ENCODE results near the gene OPCML. TPM values are rescaled to one million over a fixed set of nuclear protein-coding genes. Genes with fewer than 3 reads are reported as not detected.

OPCML gene
- total RNA-seq, 5 donors from 2014 or later (not counting 1 experiment from before 2014, with no cell fraction given) = not detected

DNA sequence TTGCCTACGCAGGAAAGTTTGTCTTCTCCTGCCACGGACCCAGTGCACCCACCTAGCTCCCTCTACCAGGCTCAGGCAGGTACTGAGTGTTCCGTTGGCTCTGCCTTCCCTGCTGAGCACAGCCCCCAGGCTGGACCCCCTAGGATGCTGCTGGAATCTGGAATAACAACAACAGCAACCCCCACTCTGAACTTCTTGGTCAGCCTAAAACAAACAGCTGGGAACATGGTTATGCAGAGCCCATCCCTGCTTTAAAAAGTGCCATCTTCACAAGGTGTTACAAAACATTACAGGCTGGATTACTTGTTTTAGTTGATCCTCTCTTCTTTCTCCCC, 1.8 kb downstream of the OPCML start:
- Mint-ChIP-seq H3K9me3 (peaks cover 0 to 5% (median 0%) of the 10 kb centered on the region in 3 donors), H3K36me3 (no peaks in the 10 kb centered on the region), H3K27ac (no peak overlapping the region), H3K4me3 (no peak overlapping the region), H3K27me3 (peaks cover 45 to 56% of the 10 kb centered on the region in 2 donors), H3K4me1 (no peaks in the 10 kb centered on the region)
- ATAC-seq (replicated peaks in 1 of 4) = no peak
- Histone ChIP-seq H3K9me3 (no peaks in the 10 kb centered on the region), H3K27ac (ENCODE audit: low read length) (no peak overlapping the region), H3K4me1 (ENCODE audit: control insufficient read depth in 1 of 2, extremely low read depth in 1 of 2, insufficient read depth in 2 of 2, low read length in 2 of 2) (no peaks in the 10 kb centered on the region), H3K4me3 (ENCODE audit: control insufficient read depth in 1 of 2, extremely low read depth in 1 of 2, low read length in 1 of 2) (no peak overlapping the region), H3K36me3 (ENCODE audit: control insufficient read depth in 2 of 2, extremely low read depth in 1 of 2, insufficient read depth in 1 of 2, low read length in 1 of 2) (no peaks in the 10 kb centered on the region), H3K27me3 (replicated peaks in 1 of 2; ENCODE audit: control insufficient read depth in 2 of 2, extremely low read depth in 1 of 2, insufficient read depth in 2 of 2, low read length in 1 of 2) (peaks cover 13 to 44% of the 10 kb centered on the region in 2 experiments)
- 18% methylated on average over 2 of the region's 3 CpGs for WGBS (ENCODE audit: insufficient coverage)
- POLR2A ChIA-PET = no interaction called here
- CTCF ChIA-PET = interaction anchor here in 1 of 2 donors (0.9 kb wide), 1 partner anchor 29 kb away, joined by 4 read pairs; no protein-coding TSS in a partner anchor
- DNase-seq = no peak

DNA sequence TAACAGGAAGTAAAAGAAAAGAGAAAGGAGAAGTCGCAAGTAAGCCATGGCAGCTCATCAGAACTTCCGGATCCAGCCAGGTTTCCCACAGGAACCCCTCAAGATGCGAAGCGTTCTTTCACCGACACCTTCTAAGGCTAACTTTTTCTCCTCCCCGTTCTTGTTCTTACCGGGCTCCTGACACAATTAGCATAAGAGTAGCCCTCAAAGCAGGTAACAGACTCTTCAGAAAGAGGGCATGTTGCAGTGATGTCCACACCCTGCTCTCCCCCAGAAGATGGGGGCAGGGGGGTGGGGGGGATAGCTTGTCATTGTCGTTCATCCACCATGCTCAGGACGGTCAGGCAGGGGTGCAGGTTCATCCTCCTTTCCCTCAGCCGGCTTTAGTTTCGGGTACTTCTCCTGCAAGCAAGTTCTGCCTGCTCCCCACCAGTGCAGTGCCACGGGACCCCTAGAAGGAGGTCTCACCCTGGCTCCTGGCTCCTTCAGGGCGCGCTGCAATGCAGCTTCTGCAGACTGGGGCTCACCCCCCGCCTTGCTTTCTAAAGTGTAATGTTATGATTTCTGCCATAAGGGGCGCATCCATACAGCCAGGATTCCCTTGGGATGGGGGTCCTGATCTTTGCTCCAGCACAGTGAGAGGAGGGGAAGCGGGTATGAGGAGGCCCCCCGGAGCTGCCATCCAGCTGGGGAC, 2.3 kb downstream of the OPCML start:
- Histone ChIP-seq H3K36me3 (ENCODE audit: control insufficient read depth in 2 of 2, extremely low read depth in 1 of 2, insufficient read depth in 1 of 2, low read length in 1 of 2) (no peaks in the 10 kb centered on the region), H3K27ac (ENCODE audit: low read length) (no peak overlapping the region), H3K4me3 (ENCODE audit: control insufficient read depth in 1 of 2, extremely low read depth in 1 of 2, low read length in 1 of 2) (no peak overlapping the region), H3K27me3 (replicated peaks in 1 of 2; ENCODE audit: control insufficient read depth in 2 of 2, extremely low read depth in 1 of 2, insufficient read depth in 2 of 2, low read length in 1 of 2) (peaks cover 13 to 44% of the 10 kb centered on the region in 2 experiments), H3K9me3 (no peaks in the 10 kb centered on the region), H3K4me1 (ENCODE audit: control insufficient read depth in 1 of 2, extremely low read depth in 1 of 2, insufficient read depth in 2 of 2, low read length in 2 of 2) (no peaks in the 10 kb centered on the region)
- POLR2A ChIA-PET = no interaction called here
- no peak overlapping the region for H3K4me3 Mint-ChIP-seq
- peaks cover 0 to 5% (median 0%) of the 10 kb centered on the region in 3 donors for H3K9me3 Mint-ChIP-seq
- H3K4me1 Mint-ChIP-seq = no peaks in the 10 kb centered on the region
- no peak for DNase-seq
- ATAC-seq (replicated peaks in 1 of 4) = no peak
- peaks cover 45 to 56% of the 10 kb centered on the region in 2 donors for H3K27me3 Mint-ChIP-seq
- H3K27ac Mint-ChIP-seq = no peak overlapping the region
- H3K36me3 Mint-ChIP-seq = no peaks in the 10 kb centered on the region
- WGBS (ENCODE audit: insufficient coverage) = 19% methylated on average over 13 of the region's 18 CpGs
- CTCF ChIA-PET = no interaction called here

DNA sequence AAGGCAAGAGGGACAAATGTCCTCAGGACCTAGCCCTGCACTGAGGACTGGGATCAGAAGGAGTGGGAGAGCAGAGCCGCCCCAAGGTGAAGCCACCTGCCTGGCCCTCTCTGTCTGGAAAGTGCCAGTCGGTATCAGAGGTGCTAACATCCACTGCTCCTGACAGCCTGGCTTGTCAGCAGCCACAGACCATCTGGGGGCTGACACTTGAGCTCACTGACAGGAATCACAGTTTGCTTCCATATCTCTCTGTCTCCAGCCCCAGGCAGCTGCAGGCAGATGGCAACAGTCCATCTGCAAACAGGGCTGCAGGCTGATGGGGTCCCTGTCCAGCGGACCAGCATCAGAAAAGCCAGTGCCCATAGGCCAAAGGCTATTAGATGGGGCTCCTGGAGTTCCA, 5.5 kb downstream of the OPCML start:
- H3K4me3 Mint-ChIP-seq = no peak overlapping the region

DNA sequence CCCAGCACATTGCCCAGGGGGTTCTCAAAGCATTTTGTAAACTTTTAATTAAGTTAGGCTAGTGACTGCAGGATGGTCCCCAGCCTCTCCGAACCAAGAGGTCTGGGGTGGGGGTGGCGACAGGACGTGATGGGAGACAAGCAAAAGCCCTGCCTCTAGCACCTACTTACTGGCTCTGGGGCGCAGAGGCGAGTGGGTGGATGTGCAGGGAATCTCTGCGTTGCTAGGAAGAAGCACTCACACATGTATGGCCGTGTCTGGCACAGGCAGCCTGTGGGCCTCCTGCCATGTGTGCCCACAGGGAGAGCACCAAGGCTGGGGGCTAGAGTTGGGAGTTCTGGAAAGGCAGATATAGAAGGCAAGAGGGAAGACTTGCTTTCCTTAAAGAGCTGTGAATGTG, 6.3 kb downstream of the OPCML start:
- no peak overlapping the region for H3K4me3 ChIP-seq (ENCODE audit: control insufficient read depth in 1 of 2, extremely low read depth in 1 of 2, low read length in 1 of 2)
- H3K36me3 ChIP-seq (ENCODE audit: control insufficient read depth in 2 of 2, extremely low read depth in 1 of 2, insufficient read depth in 1 of 2, low read length in 1 of 2) = no peaks in the 10 kb centered on the region
- 78% methylated on average over 2 of the region's 7 CpGs for WGBS (ENCODE audit: insufficient coverage)
- ChIA-PET POLR2A (no interaction called here), CTCF (no interaction called here)
- no peaks in the 10 kb centered on the region for H3K4me1 ChIP-seq (ENCODE audit: control insufficient read depth in 1 of 2, extremely low read depth in 1 of 2, insufficient read depth in 2 of 2, low read length in 2 of 2)
- no peak overlapping the region for H3K27ac Mint-ChIP-seq
- no peak overlapping the region for H3K4me3 Mint-ChIP-seq
- H3K9me3 ChIP-seq = no peaks in the 10 kb centered on the region
- H3K27ac ChIP-seq (ENCODE audit: low read length) = no peak overlapping the region
- ATAC-seq (replicated peaks in 1 of 4) = no peak
- H3K36me3 Mint-ChIP-seq = no peaks in the 10 kb centered on the region
- H3K27me3 Mint-ChIP-seq = peaks cover 18 to 26% of the 10 kb centered on the region in 2 donors
- DNase-seq = no peak
- H3K9me3 Mint-ChIP-seq = peaks cover 0 to 5% (median 0%) of the 10 kb centered on the region in 3 donors
- peaks cover 2 to 26% of the 10 kb centered on the region in 2 experiments for H3K27me3 ChIP-seq (replicated peaks in 1 of 2; ENCODE audit: control insufficient read depth in 2 of 2, extremely low read depth in 1 of 2, insufficient read depth in 2 of 2, low read length in 1 of 2)
- no peaks in the 10 kb centered on the region for H3K4me1 Mint-ChIP-seq

More for the DNA sequence above, 5.5 kb downstream of the OPCML start:
- Histone ChIP-seq H3K4me3 (ENCODE audit: control insufficient read depth in 1 of 2, extremely low read depth in 1 of 2, low read length in 1 of 2) (no peak overlapping the region), H3K4me1 (ENCODE audit: control insufficient read depth in 1 of 2, extremely low read depth in 1 of 2, insufficient read depth in 2 of 2, low read length in 2 of 2) (no peaks in the 10 kb centered on the region), H3K27ac (ENCODE audit: low read length) (no peak overlapping the region), H3K36me3 (ENCODE audit: control insufficient read depth in 2 of 2, extremely low read depth in 1 of 2, insufficient read depth in 1 of 2, low read length in 1 of 2) (no peaks in the 10 kb centered on the region), H3K9me3 (no peaks in the 10 kb centered on the region), H3K27me3 (replicated peaks in 1 of 2; ENCODE audit: control insufficient read depth in 2 of 2, extremely low read depth in 1 of 2, insufficient read depth in 2 of 2, low read length in 1 of 2) (peaks cover 4 to 30% of the 10 kb centered on the region in 2 experiments)
- POLR2A ChIA-PET = no interaction called here
- Mint-ChIP-seq H3K9me3 (peaks cover 0 to 5% (median 0%) of the 10 kb centered on the region in 3 donors), H3K36me3 (no peaks in the 10 kb centered on the region), H3K27me3 (peaks cover 25 to 34% of the 10 kb centered on the region in 2 donors), H3K4me1 (no peaks in the 10 kb centered on the region), H3K27ac (no peak overlapping the region)
- 70% methylated on average over 3 of the region's 3 CpGs for WGBS (ENCODE audit: insufficient coverage)
- ATAC-seq (replicated peaks in 1 of 4) (no peak), DNase-seq (no peak)
- CTCF ChIA-PET = no interaction called here

DNA sequence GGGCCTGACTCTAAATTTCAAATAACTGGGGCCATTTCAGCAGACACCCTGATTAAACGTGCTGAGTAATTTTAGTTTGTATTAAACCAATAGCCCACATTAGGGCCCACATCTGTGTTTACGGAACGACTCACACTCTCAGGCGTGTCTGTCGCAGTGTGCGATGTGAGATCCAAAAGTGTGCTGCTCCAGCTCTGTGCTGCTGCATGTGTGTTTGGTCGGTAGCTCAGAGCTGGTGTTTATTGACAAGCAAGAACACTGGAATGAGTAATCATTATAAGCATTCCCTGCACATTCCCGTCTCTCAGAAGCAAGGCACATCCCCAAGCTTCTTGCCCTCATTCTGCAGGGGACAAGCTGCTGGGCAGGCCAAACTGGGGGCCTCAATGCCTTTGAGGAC, 7.8 kb downstream of the OPCML start:
- ATAC-seq (replicated peaks in 1 of 4) (no peak), DNase-seq (no peak)
- no peaks in the 10 kb centered on the region for H3K9me3 ChIP-seq
- no peak overlapping the region for H3K27ac Mint-ChIP-seq
- no peak overlapping the region for H3K4me3 Mint-ChIP-seq
- CTCF ChIA-PET = no interaction called here
- H3K27me3 Mint-ChIP-seq = peaks cover 10 to 13% of the 10 kb centered on the region in 2 donors
- POLR2A ChIA-PET = no interaction called here
- H3K4me3 ChIP-seq (ENCODE audit: control insufficient read depth in 1 of 2, extremely low read depth in 1 of 2, low read length in 1 of 2) = no peak overlapping the region
- 93% methylated on average over 6 of the region's 8 CpGs for WGBS (ENCODE audit: insufficient coverage)
- peaks cover 0 to 16% of the 10 kb centered on the region in 2 experiments for H3K27me3 ChIP-seq (replicated peaks in 1 of 2; ENCODE audit: control insufficient read depth in 2 of 2, extremely low read depth in 1 of 2, insufficient read depth in 2 of 2, low read length in 1 of 2)
- H3K36me3 ChIP-seq (ENCODE audit: control insufficient read depth in 2 of 2, extremely low read depth in 1 of 2, insufficient read depth in 1 of 2, low read length in 1 of 2) = no peaks in the 10 kb centered on the region
- no peaks in the 10 kb centered on the region for H3K4me1 ChIP-seq (ENCODE audit: control insufficient read depth in 1 of 2, extremely low read depth in 1 of 2, insufficient read depth in 2 of 2, low read length in 2 of 2)
- no peak overlapping the region for H3K27ac ChIP-seq (ENCODE audit: low read length)
- peaks cover 0 to 5% (median 0%) of the 10 kb centered on the region in 3 donors for H3K9me3 Mint-ChIP-seq
- H3K4me1 Mint-ChIP-seq = no peaks in the 10 kb centered on the region
- no peaks in the 10 kb centered on the region for H3K36me3 Mint-ChIP-seq

DNA sequence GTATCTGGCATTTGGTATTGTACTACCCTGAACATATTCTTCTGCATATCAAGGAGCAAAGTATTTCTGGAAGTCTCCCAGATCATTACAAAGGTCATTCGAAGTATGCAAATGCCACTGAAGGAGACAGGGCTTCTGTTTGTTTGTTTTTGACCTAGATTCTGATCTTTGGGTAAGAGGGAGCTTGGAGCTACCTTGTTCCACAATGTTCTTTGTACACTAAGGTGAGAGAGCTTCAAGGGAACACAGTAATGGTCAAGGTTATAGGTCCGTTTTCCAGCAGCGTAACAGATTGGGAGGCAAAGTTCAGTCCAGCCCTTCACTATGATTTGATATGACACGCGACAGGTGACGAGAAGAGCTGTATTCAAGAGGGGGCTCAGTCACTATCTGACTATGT, 10.0 kb downstream of the OPCML start:
- H3K27me3 Mint-ChIP-seq = peaks cover 0 to 6% of the 10 kb centered on the region in 2 donors
- ATAC-seq (replicated peaks in 1 of 4) (no peak), DNase-seq (no peak)
- peaks cover 0 to 4% of the 10 kb centered on the region in 2 experiments for H3K27me3 ChIP-seq (replicated peaks in 1 of 2; ENCODE audit: control insufficient read depth in 2 of 2, extremely low read depth in 1 of 2, insufficient read depth in 2 of 2, low read length in 1 of 2)
- no peak overlapping the region for H3K27ac ChIP-seq (ENCODE audit: low read length)
- H3K9me3 ChIP-seq = no peaks in the 10 kb centered on the region
- no peaks in the 10 kb centered on the region for H3K36me3 Mint-ChIP-seq
- CTCF ChIA-PET = no interaction called here
- no peak overlapping the region for H3K4me3 ChIP-seq (ENCODE audit: control insufficient read depth in 1 of 2, extremely low read depth in 1 of 2, low read length in 1 of 2)
- no peak overlapping the region for H3K27ac Mint-ChIP-seq
- H3K4me1 ChIP-seq (ENCODE audit: control insufficient read depth in 1 of 2, extremely low read depth in 1 of 2, insufficient read depth in 2 of 2, low read length in 2 of 2) = no peaks in the 10 kb centered on the region
- no peaks in the 10 kb centered on the region for H3K36me3 ChIP-seq (ENCODE audit: control insufficient read depth in 2 of 2, extremely low read depth in 1 of 2, insufficient read depth in 1 of 2, low read length in 1 of 2)
- peaks cover 0 to 7% (median 0%) of the 10 kb centered on the region in 3 donors for H3K9me3 Mint-ChIP-seq
- WGBS (ENCODE audit: insufficient coverage) = 93% methylated on average over 5 of the region's 6 CpGs
- POLR2A ChIA-PET = no interaction called here
- H3K4me3 Mint-ChIP-seq = no peak overlapping the region
- no peaks in the 10 kb centered on the region for H3K4me1 Mint-ChIP-seq
